ENCODE data around the gene MBNL2. TPM values are rescaled to one million over a fixed set of nuclear protein-coding genes. Genes with fewer than 3 reads are reported as not detected.

Gene MBNL2
- total and polyA plus RNA-seq, 2 donors, result 33.3 to 139 TPM

GRCh38 chr13:97267418-97268059, 45.4 kb downstream of the MBNL2 start:
- Histone ChIP-seq H3K36me3 (ENCODE audit: insufficient read depth) (peaks cover 2% of the 10 kb centered on the region), H3K27ac (ENCODE audit: low read depth) (no peak overlapping the region), H3K4me1 (ENCODE audit: insufficient read depth) (no peaks in the 10 kb centered on the region), H3K4me3 (ENCODE audit: low read depth, low read length) (no peak overlapping the region)
- 66% methylated on average over 11 of the region's 11 CpGs for WGBS
- DNase-seq (ENCODE audit: extremely low spot score), result no peak

GRCh38 chr13:97268772-97269171, 46.6 kb downstream of the MBNL2 start:
- no peak overlapping the region for H3K27ac ChIP-seq (ENCODE audit: low read depth)
- peaks cover 5% of the 10 kb centered on the region for H3K36me3 ChIP-seq (ENCODE audit: insufficient read depth)
- no peak for DNase-seq (ENCODE audit: extremely low spot score)
- H3K4me1 ChIP-seq (ENCODE audit: insufficient read depth), result peaks cover 1% of the 10 kb centered on the region
- no peak overlapping the region for H3K4me3 ChIP-seq (ENCODE audit: low read depth, low read length)
- 37% methylated on average over 6 of the region's 6 CpGs for WGBS

GRCh38 chr13:97269603-97270002, 47.5 kb downstream of the MBNL2 start:
- peaks cover 4% of the 10 kb centered on the region for H3K4me1 ChIP-seq (ENCODE audit: insufficient read depth)
- 96% methylated on average over 3 of the region's 3 CpGs for WGBS
- H3K4me3 ChIP-seq (ENCODE audit: low read depth, low read length), result no peak overlapping the region
- H3K27ac ChIP-seq (ENCODE audit: low read depth), result no peak overlapping the region
- peaks cover 5% of the 10 kb centered on the region for H3K36me3 ChIP-seq (ENCODE audit: insufficient read depth)
- no peak for DNase-seq (ENCODE audit: extremely low spot score)

- 82% methylated on average over 1 of the region's 1 CpG for WGBS
- Histone ChIP-seq H3K36me3 (ENCODE audit: insufficient read depth) (peaks cover 5% of the 10 kb centered on the region), H3K4me1 (ENCODE audit: insufficient read depth) (peaks cover 4% of the 10 kb centered on the region), H3K27ac (ENCODE audit: low read depth) (no peak overlapping the region), H3K4me3 (ENCODE audit: low read depth, low read length) (no peak overlapping the region)
- DNase-seq (ENCODE audit: extremely low spot score), result no peak
These were observed 50.4 kb downstream of the MBNL2 start for GRCh38 chr13:97272526-97272925.

- Histone ChIP-seq H3K4me3 (ENCODE audit: low read depth, low read length) (no peak overlapping the region), H3K36me3 (ENCODE audit: insufficient read depth) (peaks cover 3% of the 10 kb centered on the region), H3K4me1 (ENCODE audit: insufficient read depth) (peaks cover 4% of the 10 kb centered on the region), H3K27ac (ENCODE audit: low read depth) (no peak overlapping the region)
- no peak for DNase-seq (ENCODE audit: extremely low spot score)
- 37% methylated on average over 5 of the region's 5 CpGs for WGBS
These were observed 51.3 kb downstream of the MBNL2 start for GRCh38 chr13:97273341-97273831.

- Histone ChIP-seq H3K4me1 (ENCODE audit: insufficient read depth) (peaks cover 4% of the 10 kb centered on the region), H3K4me3 (ENCODE audit: low read depth, low read length) (no peak overlapping the region), H3K36me3 (ENCODE audit: insufficient read depth) (peaks cover 3% of the 10 kb centered on the region), H3K27ac (ENCODE audit: low read depth) (no peak overlapping the region)
- no peak for DNase-seq (ENCODE audit: extremely low spot score)
- WGBS, result 15% methylated on average over 7 of the region's 7 CpGs
These were observed 52.9 kb downstream of the MBNL2 start for GRCh38 chr13:97274829-97275649.

GRCh38 chr13:97275776-97276501, 53.8 kb downstream of the MBNL2 start:
- Histone ChIP-seq H3K4me3 (ENCODE audit: low read depth, low read length) (no peak overlapping the region), H3K4me1 (ENCODE audit: insufficient read depth) (peaks cover 4% of the 10 kb centered on the region), H3K36me3 (ENCODE audit: insufficient read depth) (peaks cover 3% of the 10 kb centered on the region), H3K27ac (ENCODE audit: low read depth) (no peak overlapping the region)
- DNase-seq (ENCODE audit: extremely low spot score), result no peak
- WGBS, result 76% methylated on average over 8 of the region's 8 CpGs

GRCh38 chr13:97276862-97277269, 54.7 kb downstream of the MBNL2 start:
- H3K27ac ChIP-seq (ENCODE audit: low read depth), result no peak overlapping the region
- DNase-seq (ENCODE audit: extremely low spot score), result no peak
- 65% methylated on average over 2 of the region's 2 CpGs for WGBS
- peaks cover 3% of the 10 kb centered on the region for H3K36me3 ChIP-seq (ENCODE audit: insufficient read depth)
- no peak overlapping the region for H3K4me3 ChIP-seq (ENCODE audit: low read depth, low read length)
- H3K4me1 ChIP-seq (ENCODE audit: insufficient read depth), result peaks cover 4% of the 10 kb centered on the region

- 43% methylated on average over 9 of the region's 9 CpGs for whole genome bisulfite sequencing
- H3K4me1 ChIP-seq (ENCODE audit: insufficient read depth), result peaks cover 2% of the 10 kb centered on the region
- DNase-seq (ENCODE audit: extremely low spot score), result no peak
- no peak overlapping the region for H3K4me3 ChIP-seq (ENCODE audit: low read depth, low read length)
- H3K36me3 ChIP-seq (ENCODE audit: insufficient read depth), result no peaks in the 10 kb centered on the region
- H3K27ac ChIP-seq (ENCODE audit: low read depth), result no peak overlapping the region
These were observed 56.6 kb downstream of the MBNL2 start for GRCh38 chr13:97278435-97279411.

- WGBS, result 28% methylated on average over 5 of the region's 5 CpGs
- no peaks in the 10 kb centered on the region for H3K36me3 ChIP-seq (ENCODE audit: insufficient read depth)
- no peak overlapping the region for H3K4me3 ChIP-seq (ENCODE audit: low read depth, low read length)
- no peak for DNase-seq (ENCODE audit: extremely low spot score)
- H3K4me1 ChIP-seq (ENCODE audit: insufficient read depth), result no peaks in the 10 kb centered on the region
- no peak overlapping the region for H3K27ac ChIP-seq (ENCODE audit: low read depth)
These were observed 57.8 kb downstream of the MBNL2 start for GRCh38 chr13:97279913-97280312.

GRCh38 chr13:97280478-97280877, 58.3 kb downstream of the MBNL2 start:
- 68% methylated on average over 4 of the region's 4 CpGs for WGBS

GRCh38 chr13:97281028-97281427, 58.9 kb downstream of the MBNL2 start:
- H3K27ac ChIP-seq (ENCODE audit: low read depth), result no peak overlapping the region
- H3K4me3 ChIP-seq (ENCODE audit: low read depth, low read length), result no peak overlapping the region
- no peak for DNase-seq (ENCODE audit: extremely low spot score)
- no peaks in the 10 kb centered on the region for H3K36me3 ChIP-seq (ENCODE audit: insufficient read depth)
- H3K4me1 ChIP-seq (ENCODE audit: insufficient read depth), result no peaks in the 10 kb centered on the region

More at GRCh38 chr13:97280478-97280877, 58.3 kb downstream of the MBNL2 start:
- no peak for DNase-seq (ENCODE audit: extremely low spot score)
- Histone ChIP-seq H3K36me3 (ENCODE audit: insufficient read depth) (no peaks in the 10 kb centered on the region), H3K4me3 (ENCODE audit: low read depth, low read length) (no peak overlapping the region), H3K27ac (ENCODE audit: low read depth) (no peak overlapping the region), H3K4me1 (ENCODE audit: insufficient read depth) (no peaks in the 10 kb centered on the region)

GRCh38 chr13:97282705-97283104, 60.6 kb downstream of the MBNL2 start:
- Histone ChIP-seq H3K4me1 (ENCODE audit: insufficient read depth) (no peaks in the 10 kb centered on the region), H3K27ac (ENCODE audit: low read depth) (no peak overlapping the region), H3K36me3 (ENCODE audit: insufficient read depth) (no peaks in the 10 kb centered on the region), H3K4me3 (ENCODE audit: low read depth, low read length) (no peak overlapping the region)
- DNase-seq (ENCODE audit: extremely low spot score), result no peak
- WGBS, result 84% methylated on average over 4 of the region's 4 CpGs

Data from urinary bladder (tissue), 4 donors.